GM06990 (cell line): ENCODE measurements around the gene SLC27A6.

ENCODE experiments used
- DNase-seq: peaks from one replicate; pipeline ENCODE4 v3.0.0-alpha.2; 2011; ENCODE audit not compliant: insufficient read length; ENCODE audit errors: extremely low read depth
- H3K27me3 ChIP-seq: replicated peaks from 2 replicates; pipeline ENCODE4 v1.6.0; 2011; ENCODE audit warnings: low read length; ENCODE audit not compliant: control insufficient read depth, insufficient read depth
- H3K36me3 ChIP-seq: 2 replicates; pipeline ENCODE4 v1.5.1; 2011; ENCODE audit warnings: low read length; ENCODE audit not compliant: control insufficient read depth, insufficient read depth
- H3K4me3 ChIP-seq: replicated peaks from 2 replicates; pipeline ENCODE4 v1.5.1; 2011; ENCODE audit warnings: low read depth, mild to moderate bottlenecking, control low read depth, low read length
- CTCF ChIP-seq: IDR thresholded peaks from 2 replicates; pipeline ENCODE4 v1.5.1; 2011; ENCODE audit warnings: low read length, control low read depth, mild to moderate bottlenecking, inconsistent platforms; ENCODE audit not compliant: insufficient read depth, poor library complexity, severe bottlenecking

SLC27A6 gene

DNA sequence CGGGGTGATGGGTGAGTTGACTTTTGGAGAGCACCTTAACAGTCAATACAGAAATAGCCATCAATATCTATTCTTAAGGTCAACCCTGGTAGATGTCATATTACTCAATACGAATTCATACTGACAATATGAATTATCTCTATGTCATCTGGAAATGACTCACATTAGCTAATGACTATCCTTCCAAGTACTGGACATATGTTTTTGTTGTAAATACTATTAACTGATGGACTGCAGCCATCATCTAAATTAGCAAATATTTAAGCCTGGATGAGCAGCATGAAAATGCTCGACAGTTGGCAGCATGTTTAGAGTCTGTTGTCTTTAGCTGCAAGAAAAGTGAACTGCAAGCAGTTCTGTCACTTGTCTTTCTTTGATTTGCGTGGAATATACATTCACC is 109.6 kb downstream of the SLC27A6 start:
- H3K4me3 ChIP-seq = no peak overlapping the region
- no peaks in the 10 kb centered on the region for H3K27me3 ChIP-seq
- no peaks in the 10 kb centered on the region for H3K36me3 ChIP-seq
- DNase-seq = no peak
- TF ChIP-seq CTCF = no peak

DNA sequence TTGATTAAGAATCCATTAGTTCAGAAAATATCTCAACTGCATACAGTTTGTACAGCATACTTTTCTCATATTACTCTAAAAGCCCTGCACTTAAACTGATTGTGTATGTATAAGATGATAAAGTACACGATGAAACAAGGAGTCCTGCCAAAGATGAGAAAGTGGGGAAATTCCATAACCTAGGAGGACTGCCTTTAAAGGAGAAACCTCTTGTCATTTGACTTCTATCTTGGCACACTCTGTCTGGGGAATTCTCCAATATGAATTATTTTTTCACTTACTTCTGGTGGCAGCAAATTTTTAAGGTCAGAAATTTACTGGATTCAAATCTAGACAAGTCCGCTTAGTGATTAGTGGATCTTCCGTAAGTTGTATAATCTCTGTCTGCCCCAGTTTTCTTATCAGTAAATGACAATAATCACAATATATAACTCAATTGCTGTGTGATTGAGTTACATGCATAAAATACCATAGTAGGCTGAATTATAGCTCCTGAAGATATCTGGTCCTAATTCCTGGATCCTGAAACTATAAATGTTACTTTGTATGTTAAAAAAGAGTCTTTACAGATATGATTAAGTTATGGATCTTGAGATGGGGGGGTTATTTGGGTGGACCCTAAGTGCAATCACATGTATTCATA is 112.3 kb downstream of the SLC27A6 start:
- Histone ChIP-seq H3K36me3 (no peaks in the 10 kb centered on the region), H3K27me3 (no peaks in the 10 kb centered on the region), H3K4me3 (no peak overlapping the region)
- no peak for TF ChIP-seq CTCF
- DNase-seq = no peak

GRCh38 chr5:129078247-129078646 is 113.0 kb downstream of the SLC27A6 start:
- Histone ChIP-seq H3K36me3 (no peaks in the 10 kb centered on the region), H3K27me3 (no peaks in the 10 kb centered on the region), H3K4me3 (no peak overlapping the region)
- no peak for TF ChIP-seq CTCF
- DNase-seq = no peak

DNA sequence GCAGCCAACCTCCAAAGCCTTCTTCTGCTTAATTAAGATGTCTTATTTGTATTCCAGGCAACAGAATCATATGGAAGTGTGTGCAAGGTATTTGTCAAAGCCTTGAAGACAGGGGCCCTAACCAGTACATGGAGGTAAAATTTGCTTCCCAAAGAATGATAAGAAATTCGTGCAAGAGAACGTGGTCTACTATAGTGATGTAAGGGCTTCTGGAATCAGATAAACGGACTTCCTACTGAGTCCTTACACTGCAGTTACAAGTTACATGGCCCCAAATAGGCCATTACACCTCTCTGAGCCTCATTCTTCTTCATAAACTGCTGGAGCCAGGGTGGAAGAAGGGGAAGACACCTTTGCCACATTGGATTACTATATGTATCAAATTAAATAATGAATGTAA is 113.4 kb downstream of the SLC27A6 start:
- no peak for DNase-seq
- Histone ChIP-seq H3K36me3 (no peaks in the 10 kb centered on the region), H3K4me3 (no peak overlapping the region), H3K27me3 (no peaks in the 10 kb centered on the region)
- TF ChIP-seq CTCF = no peak

- TF ChIP-seq CTCF = no peak
Measured at GRCh38 chr5:129079496-129079895, 114.2 kb downstream of the SLC27A6 start.

GRCh38 chr5:129080766-129081165 is 115.5 kb downstream of the SLC27A6 start:
- DNase-seq = no peak
- TF ChIP-seq CTCF = no peak
- H3K4me3 ChIP-seq = no peak overlapping the region
- H3K36me3 ChIP-seq = no peaks in the 10 kb centered on the region
- no peaks in the 10 kb centered on the region for H3K27me3 ChIP-seq

More at GRCh38 chr5:129079496-129079895, 114.2 kb downstream of the SLC27A6 start:
- no peak overlapping the region for H3K4me3 ChIP-seq
- H3K27me3 ChIP-seq = no peaks in the 10 kb centered on the region
- H3K36me3 ChIP-seq = no peaks in the 10 kb centered on the region
- DNase-seq = no peak
